ENCODE results near the gene SCN1A. TPM values are rescaled to one million over a fixed set of nuclear protein-coding genes. Genes with fewer than 3 reads are reported as not detected.

The SCN1A gene
- total and polyA plus RNA-seq, 2 of the 8 experiments (the other 6 are each of a cell fraction or from before 2014, with no cell fraction given) = 0.18 to 1.9 TPM

DNA sequence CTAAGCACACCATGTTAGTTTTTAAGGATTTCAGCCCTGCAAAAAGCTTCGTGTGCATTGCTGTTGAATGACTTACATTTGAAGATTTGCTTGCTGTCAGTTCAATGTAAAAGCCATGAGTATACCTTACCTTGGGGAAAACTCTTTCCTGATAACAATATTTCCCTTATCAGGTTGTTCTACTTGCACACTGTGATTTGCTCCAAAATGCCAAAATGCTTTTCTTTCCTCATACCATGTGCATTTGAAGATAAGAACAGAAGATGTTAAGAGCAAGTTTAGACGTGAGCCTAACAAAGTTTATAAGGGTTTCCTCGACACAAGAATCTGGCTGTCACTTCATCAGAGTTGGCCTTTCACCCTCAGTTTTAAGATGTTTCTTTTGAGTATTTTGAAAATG lies 57.6 kb downstream of the SCN1A start:
- no peak overlapping the region for H3K23ac ChIP-seq (ENCODE audit: insufficient read length)
- DNase-seq (ENCODE audit: low read depth in 1 of 2, low spot score in 2 of 2) = no peak
- no peak overlapping the region for H3K18ac ChIP-seq (ENCODE audit: extremely low read depth, low read length)
- TF ChIP-seq NRF1 (IDR thresholded peaks at IDR 0.05; ENCODE audit: low read depth, low read length) (no peak), EGR1 (IDR thresholded peaks at IDR 0.05; ENCODE audit: borderline replicate concordance, low read depth, low read length) (no peak), SAP30 (IDR thresholded peaks at IDR 0.05; ENCODE audit: insufficient read depth, insufficient replicate concordance, low read length) (no peak), POLR2AphosphoS5 (IDR thresholded peaks at IDR 0.05; ENCODE audit: low read depth, low read length) (no peak), SUZ12 (IDR thresholded peaks at IDR 0.05; ENCODE audit: low read length) (no peak), SP4 (IDR thresholded peaks at IDR 0.05; ENCODE audit: low read length) (no peak), SP2 (IDR thresholded peaks at IDR 0.05; ENCODE audit: low read length) (no peak), JUN (IDR thresholded peaks at IDR 0.05; ENCODE audit: low read depth, low read length) (no peak), CHD1 (IDR thresholded peaks at IDR 0.05; ENCODE audit: low read depth, low read length) (no peak), POU5F1 (IDR thresholded peaks at IDR 0.05; ENCODE audit: low read depth, low read length) (no peak), GTF2F1 (IDR thresholded peaks at IDR 0.05; ENCODE audit: borderline replicate concordance, low read depth, low read length) (no peak), GABPA (IDR thresholded peaks at IDR 0.05; ENCODE audit: borderline replicate concordance, insufficient read depth, low read length) (no peak)
- no peaks in the 10 kb centered on the region for H3K23me2 ChIP-seq (ENCODE audit: low read depth, low read length)
- no peaks in the 10 kb centered on the region for H3K9me3 ChIP-seq (ENCODE audit: insufficient read depth in 2 of 2, low read depth in 1 of 2, low read length in 1 of 2)
- no peak overlapping the region for H2BK20ac ChIP-seq (ENCODE audit: low read length)
- H4K8ac ChIP-seq (ENCODE audit: extremely low read depth, insufficient read depth, low read length) = no peak overlapping the region
- no peak overlapping the region for H2BK15ac ChIP-seq (ENCODE audit: low read length)
- H3K4me2 ChIP-seq (ENCODE audit: insufficient read depth in 1 of 2, low read depth in 2 of 2, low read length in 2 of 2) = no peak overlapping the region
- H2AK5ac ChIP-seq (ENCODE audit: low read depth, low read length) = no peak overlapping the region
- no peak overlapping the region for H3K4ac ChIP-seq (replicated peaks; ENCODE audit: insufficient read length, low read depth, low read length)
- no peak overlapping the region for H3K14ac ChIP-seq (ENCODE audit: insufficient read length)
- H2BK12ac ChIP-seq (ENCODE audit: low read depth, low read length) = no peak overlapping the region
- H3K79me2 ChIP-seq (ENCODE audit: control insufficient read depth in 1 of 2, insufficient read depth in 2 of 2, low read length in 2 of 2) = no peaks in the 10 kb centered on the region
- no peak overlapping the region for H3K56ac ChIP-seq (replicated peaks; ENCODE audit: insufficient read length, low read depth, low read length)
- no peak overlapping the region for H2BK120ac ChIP-seq (replicated peaks; ENCODE audit: low read depth, low read length)
- H3K4me3 ChIP-seq (ENCODE audit: extremely low read depth in 1 of 4, insufficient read depth in 2 of 4, low read depth in 3 of 4, low read length in 4 of 4) = no peak overlapping the region
- H3K79me1 ChIP-seq (ENCODE audit: low read depth, low read length) = no peaks in the 10 kb centered on the region
- POLR2A ChIA-PET (ENCODE audit: partially characterized antibody) = no interaction called here
- no peaks in the 10 kb centered on the region for H3K27me3 ChIP-seq (replicated peaks in 1 of 4; ENCODE audit: control insufficient read depth in 3 of 4, extremely low read depth in 1 of 4, insufficient read depth in 3 of 4, low read length in 3 of 4)
- H4K91ac ChIP-seq (replicated peaks; ENCODE audit: insufficient read length, low read length) = no peak overlapping the region
- no peaks in the 10 kb centered on the region for H3K36me3 ChIP-seq (ENCODE audit: control insufficient read depth in 2 of 4, insufficient read depth in 4 of 4, low read length in 3 of 4)
- FAIRE-seq = no peak
- no peaks in the 10 kb centered on the region for H4K20me1 ChIP-seq (replicated peaks in 1 of 2; ENCODE audit: control insufficient read depth in 1 of 2, insufficient read depth in 2 of 2, low read length in 2 of 2)
- H2BK5ac ChIP-seq (ENCODE audit: low read depth, low read length) = no peak overlapping the region
- CTCF ChIA-PET (ENCODE audit: partially characterized antibody) = interaction anchor here (0.7 to 1.7 kb wide), 2 partner anchors 13 to 36 kb away, joined by 3 to 10 read pairs; no protein-coding TSS in a partner anchor
- H3K9ac ChIP-seq (replicated peaks in 1 of 4; ENCODE audit: extremely low read depth in 1 of 4, low read depth in 3 of 4, low read length in 3 of 4) = no peak overlapping the region
- H3K27ac ChIP-seq (ENCODE audit: low read depth, low read length) = no peak overlapping the region
- WGBS, 2 experiments (ENCODE audit: extremely low coverage in 1 of 2, insufficient coverage in 1 of 2, insufficient read length in 1 of 2, insufficient replicate concordance in 2 of 2, low coverage in 1 of 2, low lambda C conversion rate in 2 of 2, missing lambda C conversion rate in 1 of 2) = 75% methylated on average over 3 of the region's 3 CpGs; no CpG with 5 or more reads in 1 of the 2 experiments
- no peak overlapping the region for H2AFZ ChIP-seq (ENCODE audit: low read length)
- H3K4me1 ChIP-seq (replicated peaks in 1 of 4; ENCODE audit: control insufficient read depth in 3 of 4, insufficient read depth in 4 of 4, low read length in 3 of 4) = no peaks in the 10 kb centered on the region
- no peak overlapping the region for H4K5ac ChIP-seq (ENCODE audit: insufficient read length, low read depth, low read length)
